Cardiac septum (tissue), 1 donor: ENCODE measurements around the gene THBS2. TPM values are rescaled to one million over a fixed set of nuclear protein-coding genes. Genes with fewer than 3 reads are reported as not detected.
"Not testable (repeated sequence)": the region's sequence is repeated elsewhere in the genome, so short reads cannot be mapped to it uniquely, and the experiment has no call there.

Source experiments
- DNase-seq: peaks from one replicate; pipeline ENCODE4 v3.0.0-alpha.2; 2020; ENCODE audit warnings: low spot score
- intact Hi-C: fragments of 100-400 bp; cut with DNase I; formaldehyde crosslinking; loops from one replicate; pipeline ENCODE4 v1.14.0; 2022
- total RNA-seq: library from RNA; stranded (reverse); fragmentation: NEBNext Ultra II Directional; extraction: Animal tissue kit (Norgen Biotek cat#: 25700); gene quantifications from one replicate; pipeline ENCODE4 v1.2.1, GENCODE V29; 2021
- donor health status: DM: no; HTN: no; CAD: no.

Gene THBS2
- total RNA-seq, 1 donor from 2014 or later: 28.8 TPM

GRCh38 chr6:169190970-169191369, 62.7 kb downstream of the THBS2 start:
- DNase-seq: no peak
- intact Hi-C loops: no loop called here

GRCh38 chr6:169190144-169190584, 63.5 kb downstream of the THBS2 start:
- intact Hi-C loops: no loop called here
- no peak for DNase-seq

- DNase-seq: no peak
- intact Hi-C loops: no loop called here
Observed at GRCh38 chr6:169189686-169190085, 64.0 kb downstream of the THBS2 start.

GRCh38 chr6:169189182-169189581, 64.5 kb downstream of the THBS2 start:
- intact Hi-C loops: no loop called here

GRCh38 chr6:169188475-169188874, 65.2 kb downstream of the THBS2 start:
- DNase-seq: no peak
- intact Hi-C loops: no loop called here

More at GRCh38 chr6:169189182-169189581, 64.5 kb downstream of the THBS2 start:
- no peak for DNase-seq

GRCh38 chr6:169188051-169188470, 65.6 kb downstream of the THBS2 start:
- DNase-seq: no peak
- intact Hi-C loops: no loop called here

- no peak for DNase-seq
- intact Hi-C loops: no loop called here
Observed at GRCh38 chr6:169186496-169187169, 67.0 kb downstream of the THBS2 start.

- no peak for DNase-seq
- intact Hi-C loops: no loop called here
Observed at GRCh38 chr6:169185692-169186485, 67.8 kb downstream of the THBS2 start.

GRCh38 chr6:169185011-169185521, 68.6 kb downstream of the THBS2 start:
- DNase-seq: no peak
- intact Hi-C loops: no loop called here

GRCh38 chr6:169184419-169184818, 69.2 kb downstream of the THBS2 start:
- DNase-seq: no peak
- intact Hi-C loops: no loop called here

- intact Hi-C loops: no loop called here
- DNase-seq: no peak
Observed at GRCh38 chr6:169183233-169183632, 70.4 kb downstream of the THBS2 start.

GRCh38 chr6:169179831-169180230, 73.8 kb downstream of the THBS2 start:
- intact Hi-C loops, DNase-seq: not testable (repeated sequence)

GRCh38 chr6:169177516-169178166, 76.0 kb downstream of the THBS2 start:
- intact Hi-C loops: no loop called here
- no peak for DNase-seq

- no peak for DNase-seq
- intact Hi-C loops: no loop called here
Observed at GRCh38 chr6:169176361-169176991, 77.2 kb downstream of the THBS2 start.

GRCh38 chr6:169175360-169175887, 78.2 kb downstream of the THBS2 start:
- no peak for DNase-seq
- intact Hi-C loops: no loop called here

- intact Hi-C loops: loop anchor here (5.0 kb wide), 1 partner anchor 113 kb away; no protein-coding TSS in a partner anchor
- no peak for DNase-seq
Observed at GRCh38 chr6:169174516-169175359, 78.9 kb downstream of the THBS2 start.

- intact Hi-C loops: loop anchor here (5.0 kb wide), 1 partner anchor 114 kb away; no protein-coding TSS in a partner anchor
- no peak for DNase-seq
Observed at GRCh38 chr6:169173532-169174268, 79.9 kb downstream of the THBS2 start.

- intact Hi-C loops: loop anchor here (5.0 kb wide), 1 partner anchor 114 kb away; no protein-coding TSS in a partner anchor
- DNase-seq: no peak
Observed at GRCh38 chr6:169172946-169173345, 80.7 kb downstream of the THBS2 start.
